Sigmoid colon (tissue), 7 donors: ENCODE measurements around the gene FLNA. TPM values are rescaled to one million over a fixed set of nuclear protein-coding genes. Genes with fewer than 3 reads are reported as not detected.
A peak's percentile ranks its signal among the peaks of the same experiment; 100 is the strongest.

Experiments
- DNase-seq: peaks from one replicate; pipeline ENCODE4 v3.0.0-alpha.2; 2019
- H3K27ac ChIP-seq, 4 donors: fragments of 200-600 bp; sonication (generic); one replicate each; pipeline ENCODE4 v1.5.1; 2016 to 2019; ENCODE audit warnings: mild to moderate bottlenecking in 1 of 4
- H3K27me3 ChIP-seq, 3 donors: fragments of 200-600 bp; sonication (generic); one replicate each; pipeline ENCODE4 v1.5.1; 2019; ENCODE audit warnings: mild to moderate bottlenecking in 1 of 3
- H3K36me3 ChIP-seq, 4 donors: fragments of 200-600 bp; sonication (generic); one replicate each; pipeline ENCODE4 v1.5.1; 2016 to 2019
- H3K4me1 ChIP-seq, 4 donors: fragments of 200-600 bp; sonication (generic); one replicate each; pipeline ENCODE4 v1.5.1; 2017 to 2019
- H3K4me3 ChIP-seq, 4 donors: fragments of 200-600 bp; sonication (generic); one replicate each; pipeline ENCODE4 v1.5.1; 2017 to 2019; ENCODE audit warnings: mild to moderate bottlenecking in 2 of 4, moderate library complexity in 1 of 4
- H3K9me3 ChIP-seq, 4 donors: fragments of 200-600 bp in 3 of 4; sonication (generic) in 3 of 4; one replicate each; pipeline versions ENCODE4 v1.5.1 to v1.6.1; 2013 to 2019
- EP300 ChIP-seq, 4 donors: sonication (generic); formaldehyde crosslinking; IDR thresholded peaks; one replicate each; pipeline ENCODE4 v1.6.1; 2017; ENCODE audit warnings: antibody characterized with exemption in 4 of 4
- POLR2A ChIP-seq, 2 donors: fragments of 450-650 bp; IDR thresholded peaks; one replicate each; pipeline ENCODE4 v1.6.1; 2016; ENCODE audit warnings: antibody characterized with exemption in 2 of 2, mild to moderate bottlenecking in 2 of 2, moderate library complexity in 2 of 2
- POLR2AphosphoS5 ChIP-seq, 4 donors: sonication (generic); formaldehyde crosslinking; IDR thresholded peaks; one replicate each; pipeline ENCODE4 v1.6.1; 2017; ENCODE audit warnings: antibody characterized with exemption in 4 of 4
- WGBS, 2 donors: extraction: QIAGEN DNeasy Blood & Tissue Kit; methylation state at CpG; one replicate each; pipeline ENCODE4 v1.1.7; 2013; 5-methylcytosine and 5-hydroxymethylcytosine counted together
- intact Hi-C: fragments of 100-400 bp; cut with DNase I; formaldehyde crosslinking; loops from one replicate; pipeline ENCODE4 v1.15.1; 2023
- polyA plus RNA-seq, 3 donors: library from polyadenylated mRNA; stranded (reverse); fragments of 200-250 nt; gene quantifications; one replicate each; pipeline ENCODE4 v1.2.3, GENCODE V29; 2013
- total RNA-seq, 4 donors: library from RNA; depleted of rRNA; stranded (reverse); fragments of >200 nt; gene quantifications; one replicate each; pipeline ENCODE4 v1.1.0, GENCODE V29; 2016
- TF ChIP-seq, protein P1 (sequence below), 4 experiments: fragments of 450-650 bp in 3 of 4; fragments of 200-600 bp in 1 of 4; IDR thresholded peaks; one replicate each; pipeline ENCODE4 v1.5.1; 2016 to 2019; ENCODE audit warnings: antibody characterized with exemption in 4 of 4, mild to moderate bottlenecking in 3 of 4, moderate library complexity in 2 of 4
- donor health status: healthy with polysubstance abuse.
- donor health status: Bipolar disorder and iron deficiency.
- donor health status: healthy.

Gene FLNA
- total and polyA plus RNA-seq, 7 donors, result 27.0 to 9,435 (median 2,494) TPM

DNA sequence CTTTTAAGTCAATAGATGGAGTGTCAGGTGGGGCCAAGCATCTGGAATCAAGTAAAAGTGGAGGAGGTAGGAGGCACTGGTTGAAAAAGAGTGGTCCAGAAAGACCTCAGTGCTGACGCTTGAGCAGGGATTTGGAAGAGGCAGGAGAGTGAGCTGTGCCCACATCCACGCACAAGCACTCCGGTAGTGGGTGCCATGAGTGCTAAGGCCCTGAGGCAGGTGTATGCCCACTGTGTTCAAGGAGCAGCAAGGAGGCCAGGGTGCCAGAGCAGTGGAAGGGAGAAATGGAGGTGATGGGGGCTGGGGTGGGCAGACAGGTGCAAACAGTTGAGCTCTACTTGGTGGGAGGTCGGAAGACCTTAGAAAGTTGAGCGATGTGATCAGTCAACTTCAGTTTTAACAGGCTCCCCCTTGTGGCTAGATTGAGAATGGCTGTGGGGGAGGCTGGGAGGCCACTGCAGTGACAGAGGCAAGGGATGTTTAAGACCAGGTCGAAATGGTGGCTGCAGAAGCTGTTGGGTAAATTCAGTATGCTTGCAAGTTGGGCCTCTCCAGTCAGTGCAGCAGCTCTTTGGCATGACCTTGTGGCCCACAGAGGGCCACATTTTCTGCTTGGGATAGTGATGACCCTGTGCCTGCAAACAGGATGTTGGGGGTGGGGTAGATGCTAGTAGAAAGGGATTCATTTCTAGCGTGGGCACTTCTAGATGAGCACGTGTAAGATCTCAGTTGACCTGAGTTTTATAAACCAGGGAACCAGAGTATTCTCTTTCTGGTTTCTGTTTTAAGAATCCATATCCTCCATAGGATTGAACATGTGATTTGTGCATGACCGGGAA is 66.1 kb downstream of the FLNA start:
- no peaks in the 10 kb centered on the region for H3K27me3 ChIP-seq
- H3K36me3 ChIP-seq, result no peaks in the 10 kb centered on the region
- peak; percentile 76 for DNase-seq
- H3K4me3 ChIP-seq, result no peak overlapping the region
- H3K4me1 ChIP-seq, result no peaks in the 10 kb centered on the region
- TF ChIP-seq, protein P1, sequence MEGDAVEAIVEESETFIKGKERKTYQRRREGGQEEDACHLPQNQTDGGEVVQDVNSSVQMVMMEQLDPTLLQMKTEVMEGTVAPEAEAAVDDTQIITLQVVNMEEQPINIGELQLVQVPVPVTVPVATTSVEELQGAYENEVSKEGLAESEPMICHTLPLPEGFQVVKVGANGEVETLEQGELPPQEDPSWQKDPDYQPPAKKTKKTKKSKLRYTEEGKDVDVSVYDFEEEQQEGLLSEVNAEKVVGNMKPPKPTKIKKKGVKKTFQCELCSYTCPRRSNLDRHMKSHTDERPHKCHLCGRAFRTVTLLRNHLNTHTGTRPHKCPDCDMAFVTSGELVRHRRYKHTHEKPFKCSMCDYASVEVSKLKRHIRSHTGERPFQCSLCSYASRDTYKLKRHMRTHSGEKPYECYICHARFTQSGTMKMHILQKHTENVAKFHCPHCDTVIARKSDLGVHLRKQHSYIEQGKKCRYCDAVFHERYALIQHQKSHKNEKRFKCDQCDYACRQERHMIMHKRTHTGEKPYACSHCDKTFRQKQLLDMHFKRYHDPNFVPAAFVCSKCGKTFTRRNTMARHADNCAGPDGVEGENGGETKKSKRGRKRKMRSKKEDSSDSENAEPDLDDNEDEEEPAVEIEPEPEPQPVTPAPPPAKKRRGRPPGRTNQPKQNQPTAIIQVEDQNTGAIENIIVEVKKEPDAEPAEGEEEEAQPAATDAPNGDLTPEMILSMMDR (IDR thresholded peaks at IDR 0.05), result peak; percentile 29 to 76 (median 47)
- no peak for TF ChIP-seq POLR2A (IDR thresholded peaks at IDR 0.05)
- TF ChIP-seq EP300 (IDR thresholded peaks at IDR 0.05), result no peak
- TF ChIP-seq POLR2AphosphoS5 (IDR thresholded peaks at IDR 0.05), result no peak
- H3K27ac ChIP-seq, result no peak overlapping the region
- intact Hi-C loops, result no loop called here
- H3K9me3 ChIP-seq, result no peaks in the 10 kb centered on the region
- WGBS, 2 donors, result 49 to 50% methylated on average over 9 of the region's 9 CpGs

DNA sequence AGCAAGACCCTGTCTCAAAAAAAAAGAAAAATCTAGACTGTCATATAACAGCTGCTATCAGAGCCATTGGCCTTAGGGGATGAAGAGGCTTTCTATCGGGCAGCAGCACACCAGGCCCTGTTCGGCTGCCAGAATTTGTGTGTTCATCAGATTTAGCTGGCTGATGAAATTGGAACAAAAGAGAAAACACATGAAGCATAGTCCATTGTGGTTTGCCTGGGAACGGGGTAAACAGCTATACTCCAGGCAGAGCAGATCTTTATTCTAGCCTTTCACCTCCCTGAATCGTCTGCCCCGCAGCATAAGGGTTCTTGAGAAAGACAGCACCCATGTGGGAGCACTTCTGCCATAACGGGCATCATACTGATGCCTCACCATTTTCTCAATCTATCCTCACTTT is 67.2 kb downstream of the FLNA start:
- no peak for DNase-seq
- intact Hi-C loops, result no loop called here
- H3K36me3 ChIP-seq, result no peaks in the 10 kb centered on the region
- H3K9me3 ChIP-seq, result no peaks in the 10 kb centered on the region
- H3K27ac ChIP-seq, result no peak overlapping the region
- no peak overlapping the region for H3K4me3 ChIP-seq
- H3K27me3 ChIP-seq, result no peaks in the 10 kb centered on the region
- no peaks in the 10 kb centered on the region for H3K4me1 ChIP-seq
- TF ChIP-seq EP300 (IDR thresholded peaks at IDR 0.05), result no peak
- TF ChIP-seq, protein P1 (IDR thresholded peaks at IDR 0.05), result no peak
- TF ChIP-seq POLR2A (IDR thresholded peaks at IDR 0.05), result no peak
- TF ChIP-seq POLR2AphosphoS5 (IDR thresholded peaks at IDR 0.05), result no peak
- WGBS, 2 donors, result 86 to 89% methylated on average over 6 of the region's 6 CpGs

DNA sequence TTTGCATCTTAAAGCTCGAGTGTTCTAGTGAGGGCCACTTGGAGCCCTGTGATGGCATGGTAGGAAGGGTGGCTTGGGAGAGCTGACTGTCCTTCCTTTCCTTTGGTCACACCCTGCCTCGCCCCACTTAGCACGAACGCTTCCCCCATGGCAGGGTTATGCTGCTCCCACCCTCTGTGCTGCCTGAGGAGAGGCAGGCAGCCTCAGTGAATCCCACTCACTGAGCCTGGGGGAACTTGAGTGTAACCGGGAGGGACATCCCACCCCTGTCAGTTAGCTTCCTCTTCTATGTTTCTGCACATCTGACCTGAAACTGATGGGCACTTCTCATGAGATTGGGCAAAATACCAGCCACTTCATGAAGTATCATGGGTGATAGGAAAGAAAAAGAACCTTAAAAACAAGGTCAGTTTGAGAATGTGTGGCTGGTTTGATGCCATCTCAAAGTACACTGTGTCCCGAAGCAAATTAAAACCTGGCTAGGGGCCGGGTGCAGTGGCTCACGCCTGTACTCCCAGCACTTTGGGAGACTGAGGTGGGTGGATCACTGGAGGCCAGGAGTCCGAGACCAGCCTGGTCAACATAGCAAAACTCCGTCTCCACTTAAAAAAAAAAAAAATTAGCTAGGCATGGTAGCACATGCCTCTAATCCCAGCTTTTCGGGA is 68.8 kb downstream of the FLNA start:
- 75 to 90% methylated on average over 11 of the region's 11 CpGs for whole genome bisulfite sequencing, 2 donors
- H3K27ac ChIP-seq, result no peak overlapping the region
- TF ChIP-seq EP300 (IDR thresholded peaks at IDR 0.05) (no peak), POLR2AphosphoS5 (IDR thresholded peaks at IDR 0.05) (no peak), POLR2A (IDR thresholded peaks at IDR 0.05) (no peak)
- TF ChIP-seq, protein P1 (IDR thresholded peaks at IDR 0.05), result no peak
- DNase-seq, result no peak
- no peaks in the 10 kb centered on the region for H3K36me3 ChIP-seq
- no peaks in the 10 kb centered on the region for H3K4me1 ChIP-seq
- intact Hi-C loops, result no loop called here
- H3K9me3 ChIP-seq, result no peaks in the 10 kb centered on the region
- H3K27me3 ChIP-seq, result no peaks in the 10 kb centered on the region
- H3K4me3 ChIP-seq, result no peak overlapping the region

DNA sequence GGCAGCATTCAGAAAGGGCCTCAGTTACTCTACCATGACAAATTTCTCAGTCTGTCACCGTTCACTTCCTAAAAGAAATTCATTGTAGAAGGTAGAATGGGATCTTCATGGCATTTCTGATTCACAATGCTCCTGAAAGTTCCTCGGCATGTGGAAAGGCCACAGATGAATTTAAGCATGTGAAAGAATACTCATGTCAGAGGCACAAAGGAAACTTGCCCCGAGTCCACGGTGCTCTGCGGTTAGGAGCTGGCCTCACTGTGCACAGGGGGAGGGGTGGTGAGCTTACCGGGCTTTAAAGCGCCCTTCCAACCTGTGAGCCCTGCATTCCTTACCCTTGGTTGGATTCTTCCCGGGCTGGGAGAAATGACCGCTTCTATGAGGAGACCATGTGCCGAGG is 69.6 kb downstream of the FLNA start:
- TF ChIP-seq, protein P1 (IDR thresholded peaks at IDR 0.05), result no peak
- TF ChIP-seq POLR2A (IDR thresholded peaks at IDR 0.05) (no peak), EP300 (IDR thresholded peaks at IDR 0.05) (no peak), POLR2AphosphoS5 (IDR thresholded peaks at IDR 0.05) (no peak)
- DNase-seq, result no peak
- Histone ChIP-seq H3K27me3 (no peaks in the 10 kb centered on the region), H3K36me3 (no peaks in the 10 kb centered on the region), H3K4me3 (no peak overlapping the region), H3K9me3 (no peaks in the 10 kb centered on the region), H3K27ac (no peak overlapping the region), H3K4me1 (no peaks in the 10 kb centered on the region)
- intact Hi-C loops, result no loop called here
- WGBS, 2 donors, result 88 to 91% methylated on average over 10 of the region's 10 CpGs
